Spinal cord (tissue), 4 donors: ENCODE measurements around the gene CCNJ. TPM values are rescaled to one million over a fixed set of nuclear protein-coding genes. Genes with fewer than 3 reads are reported as not detected.
A peak's percentile ranks its signal among the peaks of the same experiment; 100 is the strongest.

Source experiments
- polyA plus RNA-seq, 2 donors: library from polyadenylated mRNA; unstranded; fragments of 120-200 nt; gene quantifications; one replicate each; pipeline ENCODE4 v1.2.1, GENCODE V29; 2013; ENCODE audit not compliant: insufficient read length in 2 of 2
- small RNA-seq: library from RNA; depleted of rRNA; stranded (forward); fragments of <200 nt; gene quantifications from one replicate; pipeline ENCODE3, GENCODE V24; 2014; ENCODE audit warnings: low replicate concordance
- total RNA-seq, 2 donors: library from RNA; depleted of rRNA in 1 of 2; stranded (reverse); fragments of 120-200 nt in 1 of 2; fragments of >200 nt in 1 of 2; gene quantifications; one replicate each; pipeline versions ENCODE4 v1.2.3 to v1.2.4, GENCODE V29; 2013 to 2014

Gene CCNJ
- total and polyA plus RNA-seq, 4 donors, result 8.2 to 14.6 (median 11.5) TPM

Small RNA genes lying within 50 kb of the gene (small RNA-seq; reads per million reads assigned to genes)
- 0.73 reads per million, percentile 70 among the genes with 10 or more reads in this experiment for gene MIR3157

Other genes with a start within 250 kb of the CCNJ start
- 1 to 10 TPM; 3.0 to 4.2 TPM for gene CC2D2B, start 135.6 kb upstream of the CCNJ start, total RNA-seq
- 1 to 10 TPM; 2.8 to 3.1 TPM for gene CC2D2B, start 135.6 kb upstream of the CCNJ start, polyA plus RNA-seq
- 10 to 100 TPM; 38.2 to 82.6 TPM for gene ZNF518A, start 86.7 kb downstream of the CCNJ start, total RNA-seq
- 10 to 100 TPM; 28.3 to 30.4 TPM for gene ZNF518A, start 86.7 kb downstream of the CCNJ start, polyA plus RNA-seq
- 1 to 10 TPM; 4.8 to 7.7 TPM for gene BLNK, start 228.0 kb downstream of the CCNJ start, total RNA-seq
- 1 to 10 TPM; 5.1 to 6.1 TPM for gene BLNK, start 228.0 kb downstream of the CCNJ start, polyA plus RNA-seq